ENCODE measurements around the gene OTOL1. TPM values are rescaled to one million over a fixed set of nuclear protein-coding genes. Genes with fewer than 3 reads are reported as not detected.
"Not testable (repeated sequence)": the region's sequence is repeated elsewhere in the genome, so short reads cannot be mapped to it uniquely, and the experiment has no call there.

OTOL1 gene
- total and polyA plus RNA-seq, 2 donors from 2014 or later: not detected

GRCh38 chr3:161474741-161475140 is 21.9 kb upstream of the OTOL1 start:
- intact Hi-C loops (cut with DNase I): no loop called here
- no peak for DNase-seq
- no peak overlapping the region for H3K4me3 ChIP-seq (ENCODE audit: low read length in 3 of 3)
- FAIRE-seq: no peak
- no peak overlapping the region for H3K9ac ChIP-seq (ENCODE audit: low read length in 3 of 3)
- H3K9me3 ChIP-seq (ENCODE audit: control insufficient read depth in 2 of 3, insufficient read depth in 1 of 3, low read length in 3 of 3): no peaks in the 10 kb centered on the region
- TF ChIP-seq CTCF (IDR thresholded peaks at IDR 0.05; ENCODE audit: borderline replicate concordance, extremely low read depth, insufficient read depth): no peak
- H3K27ac ChIP-seq (ENCODE audit: low read depth in 2 of 2, low read length in 2 of 2): no peak overlapping the region
- H3K27me3 ChIP-seq (ENCODE audit: control insufficient read depth, insufficient read depth, low read length): no peaks in the 10 kb centered on the region
- H3K4me1 ChIP-seq (ENCODE audit: control insufficient read depth in 2 of 3, insufficient read depth in 2 of 3, low read depth in 1 of 3, low read length in 3 of 3): no peaks in the 10 kb centered on the region
- H3K36me3 ChIP-seq (ENCODE audit: control insufficient read depth in 2 of 3, insufficient read depth in 3 of 3, low read length in 3 of 3): no peaks in the 10 kb centered on the region

GRCh38 chr3:161475206-161475605 is 21.4 kb upstream of the OTOL1 start:
- H3K27ac ChIP-seq (ENCODE audit: low read depth in 2 of 2, low read length in 2 of 2): no peak overlapping the region
- TF ChIP-seq CTCF (IDR thresholded peaks at IDR 0.05; ENCODE audit: borderline replicate concordance, extremely low read depth, insufficient read depth): no peak
- DNase-seq (no peak), FAIRE-seq (no peak)
- H3K36me3 ChIP-seq (ENCODE audit: control insufficient read depth in 2 of 3, insufficient read depth in 3 of 3, low read length in 3 of 3): no peaks in the 10 kb centered on the region
- no peaks in the 10 kb centered on the region for H3K4me1 ChIP-seq (ENCODE audit: control insufficient read depth in 2 of 3, insufficient read depth in 2 of 3, low read depth in 1 of 3, low read length in 3 of 3)
- H3K9ac ChIP-seq (ENCODE audit: low read length in 3 of 3): no peak overlapping the region
- no peaks in the 10 kb centered on the region for H3K27me3 ChIP-seq (ENCODE audit: control insufficient read depth, insufficient read depth, low read length)
- intact Hi-C loops (cut with DNase I): no loop called here
- no peak overlapping the region for H3K4me3 ChIP-seq (ENCODE audit: low read length in 3 of 3)
- no peaks in the 10 kb centered on the region for H3K9me3 ChIP-seq (ENCODE audit: control insufficient read depth in 2 of 3, insufficient read depth in 1 of 3, low read length in 3 of 3)

GRCh38 chr3:161475905-161476304 is 20.7 kb upstream of the OTOL1 start:
- intact Hi-C loops (cut with DNase I): no loop called here
- no peak overlapping the region for H3K9ac ChIP-seq (ENCODE audit: low read length in 3 of 3)
- FAIRE-seq (no peak), DNase-seq (peak in 2 of 5 donors; percentile 10 to 34)
- H3K4me1 ChIP-seq (ENCODE audit: control insufficient read depth in 2 of 3, insufficient read depth in 2 of 3, low read depth in 1 of 3, low read length in 3 of 3): no peaks in the 10 kb centered on the region
- H3K9me3 ChIP-seq (ENCODE audit: control insufficient read depth in 2 of 3, insufficient read depth in 1 of 3, low read length in 3 of 3): no peaks in the 10 kb centered on the region
- H3K27ac ChIP-seq (ENCODE audit: low read depth in 2 of 2, low read length in 2 of 2): no peak overlapping the region
- H3K4me3 ChIP-seq (ENCODE audit: low read length in 3 of 3): no peak overlapping the region
- no peaks in the 10 kb centered on the region for H3K27me3 ChIP-seq (ENCODE audit: control insufficient read depth, insufficient read depth, low read length)
- H3K36me3 ChIP-seq (ENCODE audit: control insufficient read depth in 2 of 3, insufficient read depth in 3 of 3, low read length in 3 of 3): no peaks in the 10 kb centered on the region
- no peak for TF ChIP-seq CTCF (IDR thresholded peaks at IDR 0.05; ENCODE audit: borderline replicate concordance, extremely low read depth, insufficient read depth)

GRCh38 chr3:161484226-161484625 is 12.4 kb upstream of the OTOL1 start:
- no peak for TF ChIP-seq CTCF (IDR thresholded peaks at IDR 0.05; ENCODE audit: borderline replicate concordance, extremely low read depth, insufficient read depth)
- FAIRE-seq: no peak
- intact Hi-C loops (cut with DNase I): no loop called here
- Histone ChIP-seq H3K27ac (ENCODE audit: low read depth in 2 of 2, low read length in 2 of 2) (no peak overlapping the region), H3K9ac (ENCODE audit: low read length in 3 of 3) (no peak overlapping the region), H3K9me3 (ENCODE audit: control insufficient read depth in 2 of 3, insufficient read depth in 1 of 3, low read length in 3 of 3) (no peaks in the 10 kb centered on the region), H3K4me3 (ENCODE audit: low read length in 3 of 3) (no peak overlapping the region), H3K4me1 (ENCODE audit: control insufficient read depth in 2 of 3, insufficient read depth in 2 of 3, low read depth in 1 of 3, low read length in 3 of 3) (no peaks in the 10 kb centered on the region), H3K27me3 (ENCODE audit: control insufficient read depth, insufficient read depth, low read length) (no peaks in the 10 kb centered on the region), H3K36me3 (ENCODE audit: control insufficient read depth in 2 of 3, insufficient read depth in 3 of 3, low read length in 3 of 3) (no peaks in the 10 kb centered on the region)
- no peak for DNase-seq

GRCh38 chr3:161488284-161488683 is 8.3 kb upstream of the OTOL1 start:
- H3K36me3 ChIP-seq (ENCODE audit: control insufficient read depth in 2 of 3, insufficient read depth in 3 of 3, low read length in 3 of 3); H3K9ac ChIP-seq (ENCODE audit: low read length in 3 of 3); H3K9me3 ChIP-seq (ENCODE audit: control insufficient read depth in 2 of 3, insufficient read depth in 1 of 3, low read length in 3 of 3); H3K27ac ChIP-seq (ENCODE audit: low read depth in 2 of 2, low read length in 2 of 2); DNase-seq; FAIRE-seq; H3K4me1 ChIP-seq (ENCODE audit: control insufficient read depth in 2 of 3, insufficient read depth in 2 of 3, low read depth in 1 of 3, low read length in 3 of 3); H3K27me3 ChIP-seq (ENCODE audit: control insufficient read depth, insufficient read depth, low read length); H3K4me3 ChIP-seq (ENCODE audit: low read length in 3 of 3); intact Hi-C loops (cut with DNase I): not testable (repeated sequence)
